ENCODE data around the gene ASF1B. TPM values are rescaled to one million over a fixed set of nuclear protein-coding genes. Genes with fewer than 3 reads are reported as not detected.

Gene ASF1B
- total and polyA plus RNA-seq, 2 donors (not counting 3 experiments of a cell fraction or from before 2014, with no cell fraction given) = 39.1 to 42.4 TPM

DNA sequence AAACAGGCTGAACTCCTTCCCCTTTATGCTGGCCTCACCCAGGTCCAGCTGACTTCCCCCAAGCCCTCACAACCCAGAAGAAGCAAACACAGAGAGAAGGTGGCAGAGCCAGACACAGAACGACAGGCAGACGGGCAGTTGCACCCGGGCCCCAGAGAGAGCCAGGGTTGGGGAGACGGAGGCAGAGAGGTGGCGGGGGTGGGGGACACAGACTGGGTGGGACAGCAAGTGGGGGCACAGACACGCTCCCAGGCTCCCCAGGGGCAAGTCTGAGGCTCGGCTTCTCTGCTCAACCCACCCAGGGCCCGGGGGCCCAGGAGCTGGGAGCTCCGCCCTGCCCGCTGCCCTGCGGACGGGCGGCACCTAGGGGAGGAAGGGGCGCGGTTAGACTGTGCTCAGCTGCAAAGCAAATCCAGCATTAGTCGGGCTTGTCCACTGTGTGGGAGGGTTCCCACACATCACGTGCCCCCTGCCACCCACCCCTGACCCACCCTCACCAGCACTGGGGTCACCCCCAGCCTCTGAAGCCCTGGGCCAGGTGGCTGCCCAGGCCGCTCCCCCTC lies 31.3 kb upstream of the ASF1B start:
- no peaks in the 10 kb centered on the region for H3K79me2 ChIP-seq (ENCODE audit: control insufficient read depth, insufficient read depth, low read length)
- H3K9me3 ChIP-seq (replicated peaks; ENCODE audit: control insufficient read depth, insufficient read depth, low read length) = no peaks in the 10 kb centered on the region
- intact Hi-C loops (cut with micrococcal nuclease) (no loop called here), dilution Hi-C loops (cut with MboI; ENCODE audit: extremely low pct_ligation_motif_present, low sequenced_read_pairs) (no loop called here)
- TF ChIP-seq, protein P1, sequence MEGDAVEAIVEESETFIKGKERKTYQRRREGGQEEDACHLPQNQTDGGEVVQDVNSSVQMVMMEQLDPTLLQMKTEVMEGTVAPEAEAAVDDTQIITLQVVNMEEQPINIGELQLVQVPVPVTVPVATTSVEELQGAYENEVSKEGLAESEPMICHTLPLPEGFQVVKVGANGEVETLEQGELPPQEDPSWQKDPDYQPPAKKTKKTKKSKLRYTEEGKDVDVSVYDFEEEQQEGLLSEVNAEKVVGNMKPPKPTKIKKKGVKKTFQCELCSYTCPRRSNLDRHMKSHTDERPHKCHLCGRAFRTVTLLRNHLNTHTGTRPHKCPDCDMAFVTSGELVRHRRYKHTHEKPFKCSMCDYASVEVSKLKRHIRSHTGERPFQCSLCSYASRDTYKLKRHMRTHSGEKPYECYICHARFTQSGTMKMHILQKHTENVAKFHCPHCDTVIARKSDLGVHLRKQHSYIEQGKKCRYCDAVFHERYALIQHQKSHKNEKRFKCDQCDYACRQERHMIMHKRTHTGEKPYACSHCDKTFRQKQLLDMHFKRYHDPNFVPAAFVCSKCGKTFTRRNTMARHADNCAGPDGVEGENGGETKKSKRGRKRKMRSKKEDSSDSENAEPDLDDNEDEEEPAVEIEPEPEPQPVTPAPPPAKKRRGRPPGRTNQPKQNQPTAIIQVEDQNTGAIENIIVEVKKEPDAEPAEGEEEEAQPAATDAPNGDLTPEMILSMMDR (IDR thresholded peaks at IDR 0.05; ENCODE audit: extremely low read depth in 1 of 2, insufficient read depth in 1 of 2, low read depth in 1 of 2, low read length in 2 of 2) = no peak
- no peak for TF ChIP-seq POLR2AphosphoS5 (IDR thresholded peaks at IDR 0.05; ENCODE audit: insufficient read depth, low read depth, low read length)
- TF ChIP-seq EZH2 (IDR thresholded peaks at IDR 0.05; ENCODE audit: borderline replicate concordance, low read depth, low read length, severe bottlenecking) = no peak
- ChIA-PET POLR2A (no interaction called here), CTCF (interaction anchor here (1.1 to 1.9 kb wide), 5 partner anchors 12 to 239 kb away, joined by 3 to 12 read pairs (median 6); partner anchors contain the start of gene ASF1B)
- H3K36me3 ChIP-seq (ENCODE audit: control insufficient read depth in 2 of 2, extremely low read depth in 1 of 2, insufficient read depth in 2 of 2, low read length in 2 of 2) = no peaks in the 10 kb centered on the region
- no TSS peak for BruUV-seq (replicated peaks)
- no peak overlapping the region for H3K27ac ChIP-seq (ENCODE audit: insufficient read depth, low read depth, low read length)
- no peak for FAIRE-seq
- no peak overlapping the region for H3K9ac ChIP-seq (replicated peaks; ENCODE audit: extremely low read depth, insufficient read depth, low read length)
- H4K20me1 ChIP-seq (replicated peaks; ENCODE audit: control insufficient read depth, extremely low read depth, insufficient read depth, low read length) = no peaks in the 10 kb centered on the region
- H3K4me3 ChIP-seq (replicated peaks in 1 of 3; ENCODE audit: insufficient read depth in 1 of 3, low read depth in 1 of 3, low read length in 3 of 3) = no peak overlapping the region
- H2AFZ ChIP-seq (ENCODE audit: low read depth, low read length) = no peak overlapping the region
- H3K4me2 ChIP-seq (ENCODE audit: insufficient read depth, low read length) = no peak overlapping the region
- DNase-seq (ENCODE audit: low read depth, low spot score) = no peak
- no peaks in the 10 kb centered on the region for H3K4me1 ChIP-seq (ENCODE audit: control insufficient read depth, extremely low read depth, insufficient read depth, low read length)
- H3K9me1 ChIP-seq (replicated peaks; ENCODE audit: control insufficient read depth, extremely low read depth, insufficient read depth, low read length) = no peaks in the 10 kb centered on the region
- no peaks in the 10 kb centered on the region for H3K27me3 ChIP-seq (ENCODE audit: control insufficient read depth in 2 of 2, insufficient read depth in 2 of 2, low read length in 2 of 2)

DNA sequence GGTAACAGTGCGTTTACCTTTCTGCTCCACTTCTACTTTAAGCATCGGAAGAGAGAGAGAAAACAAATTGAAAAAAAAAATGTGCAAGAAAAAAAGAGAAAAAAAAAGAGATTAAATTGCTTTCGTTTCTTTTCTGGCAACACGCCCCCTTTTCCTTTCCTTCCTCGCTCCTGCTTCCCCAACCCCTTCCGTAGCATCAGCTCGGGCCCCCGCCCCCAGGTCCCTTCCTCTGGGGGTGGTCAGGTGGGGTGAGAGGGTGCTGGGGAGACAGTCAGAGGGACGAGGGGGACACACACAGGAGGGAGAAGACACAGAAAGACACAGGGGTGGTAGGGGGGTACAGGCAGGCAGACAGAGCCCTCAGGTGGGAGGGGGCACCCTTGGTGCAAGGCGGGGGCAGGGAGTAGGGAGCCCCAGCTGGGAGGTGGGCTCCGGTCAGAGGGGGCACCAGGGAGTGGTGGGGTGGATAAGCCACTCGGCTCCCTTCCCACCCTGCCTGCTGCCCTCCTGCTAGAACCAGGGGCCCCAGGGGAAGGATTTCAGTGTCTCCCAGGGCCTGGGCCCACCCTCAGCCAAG lies 30.7 kb upstream of the ASF1B start:
- Histone ChIP-seq H3K9me1 (replicated peaks; ENCODE audit: control insufficient read depth, extremely low read depth, insufficient read depth, low read length) (no peaks in the 10 kb centered on the region), H2AFZ (ENCODE audit: low read depth, low read length) (no peak overlapping the region), H3K4me1 (ENCODE audit: control insufficient read depth, extremely low read depth, insufficient read depth, low read length) (no peaks in the 10 kb centered on the region), H3K27me3 (ENCODE audit: control insufficient read depth in 2 of 2, insufficient read depth in 2 of 2, low read length in 2 of 2) (no peaks in the 10 kb centered on the region), H3K9me3 (replicated peaks; ENCODE audit: control insufficient read depth, insufficient read depth, low read length) (no peaks in the 10 kb centered on the region), H3K36me3 (ENCODE audit: control insufficient read depth in 2 of 2, extremely low read depth in 1 of 2, insufficient read depth in 2 of 2, low read length in 2 of 2) (no peaks in the 10 kb centered on the region), H3K4me2 (ENCODE audit: insufficient read depth, low read length) (no peak overlapping the region), H3K4me3 (replicated peaks in 1 of 3; ENCODE audit: insufficient read depth in 1 of 3, low read depth in 1 of 3, low read length in 3 of 3) (no peak overlapping the region), H3K79me2 (ENCODE audit: control insufficient read depth, insufficient read depth, low read length) (no peaks in the 10 kb centered on the region), H3K27ac (ENCODE audit: insufficient read depth, low read depth, low read length) (no peak overlapping the region), H3K9ac (replicated peaks; ENCODE audit: extremely low read depth, insufficient read depth, low read length) (no peak overlapping the region), H4K20me1 (replicated peaks; ENCODE audit: control insufficient read depth, extremely low read depth, insufficient read depth, low read length) (no peaks in the 10 kb centered on the region)
- intact Hi-C loops (cut with micrococcal nuclease) (no loop called here), dilution Hi-C loops (cut with MboI; ENCODE audit: extremely low pct_ligation_motif_present, low sequenced_read_pairs) (no loop called here)
- TF ChIP-seq JUN (IDR thresholded peaks at IDR 0.05; ENCODE audit: borderline replicate concordance, insufficient read depth, insufficient read length, low read depth) = no peak
- no peak for TF ChIP-seq EZH2 (IDR thresholded peaks at IDR 0.05; ENCODE audit: borderline replicate concordance, low read depth, low read length, severe bottlenecking)
- no peak for TF ChIP-seq POLR2A (IDR thresholded peaks at IDR 0.05; ENCODE audit: low read depth, low read length)
- no peak for TF ChIP-seq MYC (IDR thresholded peaks at IDR 0.05; ENCODE audit: low read depth, low read length)
- no peak for TF ChIP-seq POLR2AphosphoS5 (IDR thresholded peaks at IDR 0.05; ENCODE audit: insufficient read depth, low read depth, low read length)
- TF ChIP-seq, protein P1 (IDR thresholded peaks at IDR 0.05; ENCODE audit: extremely low read depth in 1 of 2, insufficient read depth in 1 of 2, low read depth in 1 of 2, low read length in 2 of 2) = no peak
- TF ChIP-seq GATA2 (IDR thresholded peaks at IDR 0.05; ENCODE audit: insufficient read depth, insufficient read length, low read depth, low read length) = no peak
- no peak for TF ChIP-seq FOS (IDR thresholded peaks at IDR 0.05; ENCODE audit: borderline replicate concordance, insufficient read depth, low read length)
- ChIA-PET POLR2A (no interaction called here), CTCF (interaction anchor here (1.1 to 1.9 kb wide), 5 partner anchors 12 to 239 kb away, joined by 3 to 12 read pairs (median 6); partner anchors contain the start of gene ASF1B)
- DNase-seq (ENCODE audit: low read depth, low spot score) (no peak), FAIRE-seq (no peak)
- BruUV-seq (replicated peaks) = no TSS peak
